Gastroesophageal sphincter (tissue), 4 donors: Measurements from ENCODE around the gene FGFR4. TPM values are rescaled to one million over a fixed set of nuclear protein-coding genes. Genes with fewer than 3 reads are reported as not detected.

Experiments
- ATAC-seq: fragments of 150-250 bp; one replicate; pipeline ENCODE4 v1.9.1; 2016; ENCODE audit warnings: mild to moderate bottlenecking, moderate library complexity
- H3K27ac ChIP-seq, 4 donors: fragments of 200-600 bp; sonication (generic) in 3 of 4; 1 replicate in 3 of 4; 2 replicates in 1 of 4; pipeline ENCODE4 v1.5.1; 2016 to 2019
- H3K27me3 ChIP-seq: fragments of 200-600 bp; sonication (generic); one replicate; pipeline ENCODE4 v1.5.1; 2019
- H3K36me3 ChIP-seq, 2 donors: fragments of 200-600 bp; sonication (generic); one replicate each; pipeline ENCODE4 v1.5.1; 2019; ENCODE audit warnings: control low read depth in 1 of 2
- H3K4me1 ChIP-seq, 3 donors: fragments of 200-600 bp; sonication (generic); 1 replicate in 2 of 3; 2 replicates in 1 of 3; pipeline ENCODE4 v1.5.1; 2016 to 2019; ENCODE audit warnings: control low read depth in 2 of 3
- H3K4me3 ChIP-seq, 2 donors: fragments of 200-600 bp; sonication (generic); one replicate each; pipeline ENCODE4 v1.5.1; 2019; ENCODE audit warnings: mild to moderate bottlenecking in 1 of 2, moderate library complexity in 1 of 2
- H3K9me3 ChIP-seq, 3 donors: fragments of 200-600 bp; sonication (generic); one replicate each; pipeline ENCODE4 v1.5.1; 2017 to 2019; ENCODE audit warnings: control low read depth in 2 of 3
- CTCF ChIP-seq, 4 experiments: fragments of 200-600 bp in 2 of 4; fragments of 450-650 bp in 2 of 4; sonication (generic) in 1 of 4; IDR thresholded peaks; one replicate each; pipeline ENCODE4 v1.5.1; 2017 to 2019; ENCODE audit warnings: antibody characterized with exemption in 4 of 4, mild to moderate bottlenecking in 2 of 4, moderate library complexity in 2 of 4
- EP300 ChIP-seq: sonication (generic); formaldehyde crosslinking; IDR thresholded peaks from one replicate; pipeline ENCODE4 v1.6.1; 2017; ENCODE audit warnings: antibody characterized with exemption, mild to moderate bottlenecking
- POLR2A ChIP-seq, 2 donors: fragments of 450-650 bp; IDR thresholded peaks; one replicate each; pipeline ENCODE4 v1.6.1; 2017; ENCODE audit warnings: antibody characterized with exemption in 2 of 2, mild to moderate bottlenecking in 2 of 2, moderate library complexity in 1 of 2
- POLR2AphosphoS5 ChIP-seq: sonication (generic); formaldehyde crosslinking; IDR thresholded peaks from one replicate; pipeline ENCODE4 v1.6.1; 2017; ENCODE audit warnings: antibody characterized with exemption
- WGBS, 2 donors: methylation state at CpG; one replicate each; pipeline ENCODE4 v1.1.5; 2018; ENCODE audit warnings: low coverage in 1 of 2; 5-methylcytosine and 5-hydroxymethylcytosine counted together
- total RNA-seq, 4 donors: library from RNA; depleted of rRNA; stranded (reverse); fragments of >200 nt; gene quantifications; one replicate each; pipeline ENCODE4 v1.1.0, GENCODE V29; 2016

Gene FGFR4
- total RNA-seq, 4 donors from 2014 or later, result 3.0 to 7.4 (median 6.6) TPM

- Histone ChIP-seq H3K4me1 (peaks cover 0 to 19% (median 4%) of the 10 kb centered on the region in 3 donors), H3K36me3 (no peaks in the 10 kb centered on the region), H3K27ac (no peak overlapping the region), H3K27me3 (peaks cover 54% of the 10 kb centered on the region), H3K9me3 (no peaks in the 10 kb centered on the region), H3K4me3 (no peak overlapping the region)
- ATAC-seq, result no peak
- no peak for TF ChIP-seq POLR2AphosphoS5
- no peak for TF ChIP-seq CTCF (IDR thresholded peaks at IDR 0.05)
- TF ChIP-seq POLR2A (IDR thresholded peaks at IDR 0.05), result no peak
- no peak for TF ChIP-seq EP300
- 41 to 62% methylated on average over 3 to 4 of the region's 4 CpGs for WGBS, 2 donors
Observed at GRCh38 chr5:177083357-177083756, 3.4 kb upstream of the FGFR4 start.

DNA sequence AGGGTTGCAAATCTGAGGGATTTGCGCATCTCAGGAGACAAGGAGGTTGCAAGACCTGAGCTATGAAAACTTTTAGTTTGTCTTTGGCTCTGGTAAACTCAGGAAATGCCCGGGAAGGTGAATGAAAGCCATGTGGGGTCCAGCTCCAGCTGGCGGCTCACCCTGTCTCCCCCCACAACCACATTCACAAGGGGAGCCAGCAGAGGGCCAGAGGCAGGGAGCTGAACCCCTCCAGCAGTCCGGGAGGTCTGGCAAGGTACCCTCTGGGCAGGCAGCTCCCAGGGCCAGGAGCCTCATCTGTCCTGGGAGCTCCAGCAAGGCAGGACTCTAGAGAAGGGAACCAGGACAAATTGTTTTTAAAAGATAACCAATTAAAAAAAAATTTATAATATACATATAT is 2.5 kb upstream of the FGFR4 start:
- ATAC-seq, result no peak
- Histone ChIP-seq H3K4me3 (no peak overlapping the region), H3K4me1 (peaks cover 0 to 27% (median 4%) of the 10 kb centered on the region in 3 donors), H3K36me3 (no peaks in the 10 kb centered on the region), H3K27ac (no peak overlapping the region), H3K9me3 (no peaks in the 10 kb centered on the region), H3K27me3 (peaks cover 61% of the 10 kb centered on the region)
- TF ChIP-seq POLR2A (IDR thresholded peaks at IDR 0.05) (no peak), POLR2AphosphoS5 (no peak), EP300 (no peak), CTCF (IDR thresholded peaks at IDR 0.05) (no peak)
- WGBS, 2 donors, result 31 to 40% methylated on average over 2 to 3 of the region's 4 CpGs

- 51% methylated on average over 11 to 12 of the region's 13 CpGs for WGBS, 2 donors
- Histone ChIP-seq H3K9me3 (no peaks in the 10 kb centered on the region), H3K27ac (no peak overlapping the region), H3K4me3 (peak overlapping the region in 1 of 2 donors; percentile 51), H3K27me3 (peaks cover 80% of the 10 kb centered on the region), H3K36me3 (no peaks in the 10 kb centered on the region), H3K4me1 (peaks cover 0 to 40% (median 4%) of the 10 kb centered on the region in 3 donors)
- no peak for TF ChIP-seq POLR2AphosphoS5
- TF ChIP-seq EP300, result no peak
- TF ChIP-seq POLR2A (IDR thresholded peaks at IDR 0.05), result no peak
- no peak for TF ChIP-seq CTCF (IDR thresholded peaks at IDR 0.05)
- ATAC-seq, result peak; percentile 46
Observed at GRCh38 chr5:177085985-177086653, 596 bp upstream of the FGFR4 start.

GRCh38 chr5:177087398-177088005 is 787 bp downstream of the FGFR4 start:
- ATAC-seq, result no peak
- Histone ChIP-seq H3K27ac (peak overlapping the region in 1 of 4 donors; percentile 23), H3K27me3 (peaks cover 82% of the 10 kb centered on the region)

More at GRCh38 chr5:177087398-177088005, 787 bp downstream of the FGFR4 start:
- 84% methylated on average over 3 of the region's 23 CpGs; no CpG with 5 or more reads in 1 of the 2 donors for WGBS, 2 donors
- Histone ChIP-seq H3K36me3 (no peaks in the 10 kb centered on the region), H3K4me1 (peaks cover 0 to 40% (median 4%) of the 10 kb centered on the region in 3 donors), H3K4me3 (peak overlapping the region in 1 of 2 donors; percentile 51), H3K9me3 (no peaks in the 10 kb centered on the region)
- TF ChIP-seq CTCF (IDR thresholded peaks at IDR 0.05) (no peak), POLR2A (IDR thresholded peaks at IDR 0.05) (no peak), EP300 (no peak), POLR2AphosphoS5 (no peak)
